Astrocyte of the spinal cord (primary cell): ENCODE results near the gene CATSPERZ.

Experiments used
- DNase-seq: peaks from one replicate; pipeline ENCODE4 v3.0.0; 2011; ENCODE audit warnings: low read depth, low spot score
- H3K4me3 ChIP-seq: 2 replicates; pipeline ENCODE4 v1.5.1; 2011; ENCODE audit warnings: low read depth, mild to moderate bottlenecking, low read length, moderate library complexity
- CTCF ChIP-seq: IDR thresholded peaks from 2 replicates; pipeline ENCODE4 v1.5.1; 2012; ENCODE audit warnings: low read depth, mild to moderate bottlenecking, low read length, inconsistent platforms
- in situ Hi-C: cut with HindIII; loops from 2 replicates; pipeline ENCODE4 v1.10.0; 2017; ENCODE audit warnings: low sequenced_read_pairs

The CATSPERZ gene

GRCh38 chr11:64344787-64345186, 44.6 kb downstream of the CATSPERZ start:
- no peak for DNase-seq
- in situ Hi-C loops = no loop called here

DNA sequence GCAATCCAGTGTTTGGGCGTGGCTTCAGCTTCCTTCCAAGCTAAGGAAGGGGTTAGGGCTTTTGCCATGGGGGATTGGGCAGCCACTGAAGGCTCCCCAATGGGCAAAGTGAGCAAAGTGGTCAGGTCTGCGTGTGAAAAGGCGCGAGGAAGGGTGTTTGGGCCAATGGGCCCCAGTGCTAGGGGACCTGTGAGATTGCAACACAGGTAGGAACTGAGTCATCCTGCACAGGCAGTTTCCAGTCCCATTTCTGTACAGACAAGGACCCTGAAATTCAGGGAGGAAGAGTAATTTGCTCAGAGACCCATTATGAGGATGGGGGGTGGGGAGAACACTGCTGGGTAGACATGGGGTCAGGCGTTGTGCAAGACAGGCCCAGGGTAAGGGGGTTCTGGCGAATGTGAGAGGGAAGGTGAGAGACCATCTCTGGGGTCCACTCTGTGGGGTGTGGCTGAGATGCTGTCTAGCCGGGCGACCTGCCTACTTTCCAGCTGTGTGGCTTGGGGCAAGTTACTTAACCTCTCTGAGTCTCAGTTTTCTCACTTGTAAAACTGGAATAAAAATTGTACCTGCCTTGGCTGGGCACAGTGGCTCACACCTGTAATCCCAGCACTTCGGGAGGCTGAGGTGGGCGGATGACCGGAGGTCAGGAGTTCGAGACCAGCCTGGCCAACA, 47.2 kb downstream of the CATSPERZ start:
- H3K4me3 ChIP-seq = no peak overlapping the region
- DNase-seq = no peak
- in situ Hi-C loops = no loop called here
- TF ChIP-seq CTCF = no peak

More at GRCh38 chr11:64344787-64345186, 44.6 kb downstream of the CATSPERZ start:
- no peak overlapping the region for H3K4me3 ChIP-seq
- no peak for TF ChIP-seq CTCF

DNA sequence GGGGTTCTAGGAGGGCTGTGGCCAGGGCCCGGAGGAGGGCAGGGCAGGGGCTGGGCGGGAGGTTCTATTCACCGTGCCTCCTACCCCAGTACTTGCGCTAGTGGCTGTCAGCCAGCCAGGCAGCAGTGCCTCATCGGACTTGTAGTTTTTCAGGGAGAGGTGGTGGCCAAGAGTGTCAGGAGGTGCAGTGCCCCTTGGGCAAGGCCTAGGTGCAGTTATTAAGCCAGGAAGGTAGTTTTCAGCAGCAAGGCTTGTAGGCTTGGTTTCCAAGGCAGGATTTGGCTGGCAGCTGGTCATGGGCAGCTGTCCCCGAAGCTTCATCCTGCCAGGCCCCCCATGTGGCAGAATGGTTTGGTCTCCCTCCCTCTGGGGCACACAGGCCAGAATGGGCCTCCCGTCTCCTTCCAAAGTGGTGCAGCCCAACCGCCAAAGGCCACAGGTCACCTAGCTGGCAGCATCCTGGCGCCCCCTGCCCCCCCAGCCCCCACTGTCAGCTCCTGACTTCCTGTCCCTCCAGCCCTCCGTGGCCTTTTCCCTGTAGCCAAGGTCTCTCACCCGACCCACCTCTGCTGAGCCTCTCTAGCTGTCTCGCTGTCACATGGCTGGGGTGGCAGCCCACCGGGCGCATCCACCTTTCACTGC, 48.3 kb downstream of the CATSPERZ start:
- no peak for DNase-seq
- in situ Hi-C loops = no loop called here
- H3K4me3 ChIP-seq = no peak overlapping the region
- TF ChIP-seq CTCF = no peak

DNA sequence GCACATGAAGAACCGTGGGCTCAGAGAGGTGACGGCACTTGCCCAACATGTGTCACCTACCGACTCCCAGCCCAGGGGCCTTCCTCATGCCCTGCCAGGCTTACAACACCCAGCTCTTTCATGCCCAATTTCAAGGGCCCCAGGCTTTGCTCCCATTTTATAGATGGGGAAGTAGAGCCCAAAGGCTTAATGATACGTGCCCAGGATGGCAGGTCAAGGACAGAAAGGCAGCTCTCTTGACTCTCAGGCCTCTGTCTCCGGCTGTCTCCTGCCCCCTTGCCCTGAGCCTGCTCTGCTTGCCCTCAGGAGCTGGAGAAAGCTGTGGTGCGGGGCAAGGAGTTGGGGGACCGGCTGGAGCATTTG, 48.8 kb downstream of the CATSPERZ start:
- DNase-seq = no peak
- in situ Hi-C loops = no loop called here
- H3K4me3 ChIP-seq = no peak overlapping the region
- TF ChIP-seq CTCF = no peak

DNA sequence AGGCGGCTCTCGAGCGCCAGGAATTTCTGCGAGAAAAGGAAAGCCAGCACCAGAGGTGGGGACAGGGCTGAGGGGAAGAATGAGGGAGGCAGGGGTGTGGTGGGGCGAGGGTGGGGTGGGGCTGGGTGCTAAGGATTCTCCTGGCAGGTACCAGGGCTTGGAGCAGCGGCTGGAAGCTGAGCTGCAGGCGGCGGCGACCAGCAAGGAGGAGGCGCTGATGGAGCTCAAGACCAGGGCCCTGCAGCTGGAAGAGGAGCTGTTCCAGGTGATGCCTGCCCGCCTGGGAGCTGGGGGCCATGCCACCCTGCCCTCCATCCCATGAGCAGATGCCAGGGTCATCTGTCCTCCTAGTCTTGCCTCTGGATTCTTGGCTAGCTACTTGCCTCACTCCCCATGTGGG, 49.2 kb downstream of the CATSPERZ start:
- no peak for TF ChIP-seq CTCF
- in situ Hi-C loops = no loop called here
- no peak for DNase-seq
- no peak overlapping the region for H3K4me3 ChIP-seq

DNA sequence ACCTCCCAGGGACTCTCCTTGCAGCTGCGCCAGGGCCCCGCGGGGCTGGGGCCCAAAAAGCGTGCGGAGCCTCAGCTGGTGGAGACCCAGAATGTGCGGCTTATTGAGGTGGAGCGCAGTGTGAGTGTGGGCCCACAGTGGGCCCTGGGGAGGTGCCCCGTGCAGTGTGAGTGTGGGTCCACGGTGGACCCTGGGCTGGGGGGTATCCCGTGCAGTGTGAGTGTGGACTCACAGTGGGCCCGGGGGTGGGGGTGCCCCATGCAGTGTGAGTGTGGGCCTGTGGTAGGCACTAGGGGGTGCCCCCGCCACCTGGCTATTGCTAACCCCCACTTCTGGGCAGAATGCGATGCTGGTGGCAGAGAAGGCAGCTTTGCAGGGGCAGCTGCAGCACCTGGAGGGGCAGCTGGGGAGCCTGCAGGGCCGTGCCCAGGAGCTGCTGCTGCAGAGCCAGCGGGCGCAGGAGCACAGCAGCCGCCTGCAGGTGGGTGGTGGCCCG, 51.0 kb downstream of the CATSPERZ start:
- no peak for TF ChIP-seq CTCF
- DNase-seq = no peak
- in situ Hi-C loops = no loop called here
- no peak overlapping the region for H3K4me3 ChIP-seq
